PFSK-1 (cell line): Measurements from ENCODE around the gene CACNA1D.

Experiments used
- POLR2AphosphoS5 ChIP-seq: IDR thresholded peaks from 2 replicates; pipeline ENCODE4 v1.6.1; 2012; ENCODE audit warnings: low read depth, mild to moderate bottlenecking, control low read depth, low read length, moderate library complexity
- REST ChIP-seq, 2 experiments: IDR thresholded peaks; 2 replicates each; pipeline versions ENCODE4 v1.6.1 to v1.8.0; 2011 to 2012; ENCODE audit warnings: low read depth in 2 of 2, low read length in 2 of 2, control low read depth in 1 of 2, inconsistent platforms in 1 of 2, mild to moderate bottlenecking in 1 of 2, moderate library complexity in 1 of 2; ENCODE audit not compliant: insufficient read depth in 1 of 2
- SIN3A ChIP-seq: IDR thresholded peaks from 2 replicates; pipeline ENCODE4 v1.6.1; 2012; ENCODE audit warnings: mild to moderate bottlenecking, low read length, moderate library complexity, borderline replicate concordance; ENCODE audit not compliant: insufficient read depth

- no peak for TF ChIP-seq REST (IDR thresholded peaks at IDR 0.05; ENCODE audit: insufficient read depth in 1 of 2, low read depth in 2 of 2, low read length in 2 of 2)
- no peak for TF ChIP-seq SIN3A
- no peak for TF ChIP-seq POLR2AphosphoS5
Measured at GRCh38 chr3:53495520-53496391, 1.3 kb downstream of the CACNA1D start.
